ENCODE measurements around the gene CASQ2. TPM values are rescaled to one million over a fixed set of nuclear protein-coding genes. Genes with fewer than 3 reads are reported as not detected.

CASQ2 gene
- total and polyA plus RNA-seq, 2 donors (not counting 1 experiment from before 2014, with no cell fraction given), result not detected

GRCh38 chr1:115660151-115660550, 108.4 kb downstream of the CASQ2 start:
- 96% methylated on average over 4 of the region's 5 CpGs for WGBS (ENCODE audit: insufficient coverage)
- DNase-seq (no peak), ATAC-seq (ENCODE audit: low read depth) (no peak)
- H3K27me3 Mint-ChIP-seq, result no peaks in the 10 kb centered on the region
- no peak overlapping the region for H3K4me3 Mint-ChIP-seq
- Histone ChIP-seq H3K27me3 (replicated peaks in 1 of 4; ENCODE audit: control extremely low read depth in 1 of 4, control insufficient read depth in 3 of 4, insufficient read depth in 4 of 4, low read length in 3 of 4) (no peaks in the 10 kb centered on the region), H3K9me3 (ENCODE audit: control extremely low read depth in 1 of 3, control insufficient read depth in 2 of 3, insufficient read depth in 1 of 3, low read length in 2 of 3) (no peaks in the 10 kb centered on the region), H3K4me2 (replicated peaks; ENCODE audit: low read depth, low read length, poor library complexity, severe bottlenecking) (no peak overlapping the region), H3K4me1 (ENCODE audit: control insufficient read depth in 2 of 2, insufficient read depth in 2 of 2, low read length in 2 of 2) (no peaks in the 10 kb centered on the region), H3K36me3 (replicated peaks in 1 of 2; ENCODE audit: control extremely low read depth in 1 of 2, control insufficient read depth in 1 of 2, extremely low read depth in 1 of 2, insufficient read depth in 2 of 2, low read length in 1 of 2) (no peaks in the 10 kb centered on the region), H2AFZ (ENCODE audit: insufficient read depth, low read depth, low read length, poor library complexity, severe bottlenecking) (no peak overlapping the region), H3K4me3 (ENCODE audit: control extremely low read depth in 1 of 5, extremely low read depth in 1 of 5, insufficient read depth in 1 of 5, low read depth in 2 of 5, low read length in 4 of 5) (no peak overlapping the region), H3K9ac (ENCODE audit: low read length) (no peak overlapping the region), H4K20me1 (ENCODE audit: control insufficient read depth, insufficient read depth, low read length, poor library complexity, severe bottlenecking) (no peaks in the 10 kb centered on the region), H3K79me2 (ENCODE audit: control insufficient read depth, insufficient read depth, low read length) (no peaks in the 10 kb centered on the region), H3K27ac (ENCODE audit: low read length in 2 of 2) (no peak overlapping the region)
- TF ChIP-seq, protein P1, sequence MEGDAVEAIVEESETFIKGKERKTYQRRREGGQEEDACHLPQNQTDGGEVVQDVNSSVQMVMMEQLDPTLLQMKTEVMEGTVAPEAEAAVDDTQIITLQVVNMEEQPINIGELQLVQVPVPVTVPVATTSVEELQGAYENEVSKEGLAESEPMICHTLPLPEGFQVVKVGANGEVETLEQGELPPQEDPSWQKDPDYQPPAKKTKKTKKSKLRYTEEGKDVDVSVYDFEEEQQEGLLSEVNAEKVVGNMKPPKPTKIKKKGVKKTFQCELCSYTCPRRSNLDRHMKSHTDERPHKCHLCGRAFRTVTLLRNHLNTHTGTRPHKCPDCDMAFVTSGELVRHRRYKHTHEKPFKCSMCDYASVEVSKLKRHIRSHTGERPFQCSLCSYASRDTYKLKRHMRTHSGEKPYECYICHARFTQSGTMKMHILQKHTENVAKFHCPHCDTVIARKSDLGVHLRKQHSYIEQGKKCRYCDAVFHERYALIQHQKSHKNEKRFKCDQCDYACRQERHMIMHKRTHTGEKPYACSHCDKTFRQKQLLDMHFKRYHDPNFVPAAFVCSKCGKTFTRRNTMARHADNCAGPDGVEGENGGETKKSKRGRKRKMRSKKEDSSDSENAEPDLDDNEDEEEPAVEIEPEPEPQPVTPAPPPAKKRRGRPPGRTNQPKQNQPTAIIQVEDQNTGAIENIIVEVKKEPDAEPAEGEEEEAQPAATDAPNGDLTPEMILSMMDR (IDR thresholded peaks at IDR 0.05), result no peak
- TF ChIP-seq EZH2 (IDR thresholded peaks at IDR 0.05; ENCODE audit: borderline replicate concordance, insufficient read depth, low read depth, low read length, poor library complexity, severe bottlenecking), result no peak
- intact Hi-C loops (cut with micrococcal nuclease), result no loop called here
- ChIA-PET POLR2A (no interaction called here), CTCF (no interaction called here)
- no peaks in the 10 kb centered on the region for H3K9me3 Mint-ChIP-seq (ENCODE audit: insufficient read depth)
- H3K27ac Mint-ChIP-seq, result no peak overlapping the region
- no peaks in the 10 kb centered on the region for H3K4me1 Mint-ChIP-seq

DNA sequence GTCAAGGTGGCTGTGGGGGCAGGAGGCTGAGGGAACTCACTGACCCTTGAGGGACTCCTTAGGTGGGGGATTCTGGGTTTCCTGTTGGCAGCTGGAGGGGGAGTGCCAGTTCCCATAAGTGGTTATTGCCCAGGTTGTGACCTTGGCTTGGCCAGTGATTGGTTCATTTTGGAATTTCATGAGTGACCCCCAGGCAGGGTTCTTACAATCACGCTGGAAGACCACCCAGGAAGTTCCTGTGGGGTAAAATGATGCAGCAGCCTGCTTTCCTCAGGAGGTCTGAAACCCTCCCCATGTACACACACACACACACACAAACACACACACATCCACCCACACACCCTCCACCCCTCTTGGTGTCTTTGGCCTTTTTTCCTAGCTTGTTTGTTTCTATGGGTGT, 109.9 kb downstream of the CASQ2 start:
- no CpG with 5 or more reads among the region's 1 CpG for WGBS (ENCODE audit: insufficient coverage)
- CTCF ChIA-PET, result no interaction called here
- intact Hi-C loops (cut with micrococcal nuclease), result no loop called here

More for the DNA sequence above, 109.9 kb downstream of the CASQ2 start:
- no peak overlapping the region for H2AFZ ChIP-seq (ENCODE audit: insufficient read depth, low read depth, low read length, poor library complexity, severe bottlenecking)
- H3K9me3 Mint-ChIP-seq (ENCODE audit: insufficient read depth), result no peaks in the 10 kb centered on the region
- H3K27ac ChIP-seq (ENCODE audit: low read length in 2 of 2), result no peak overlapping the region
- no peaks in the 10 kb centered on the region for H3K27me3 ChIP-seq (replicated peaks in 1 of 4; ENCODE audit: control extremely low read depth in 1 of 4, control insufficient read depth in 3 of 4, insufficient read depth in 4 of 4, low read length in 3 of 4)
- H3K79me2 ChIP-seq (ENCODE audit: control insufficient read depth, insufficient read depth, low read length), result no peaks in the 10 kb centered on the region
- H3K9ac ChIP-seq (ENCODE audit: low read length), result no peak overlapping the region
- no peak overlapping the region for H3K27ac Mint-ChIP-seq
- H3K9me3 ChIP-seq (ENCODE audit: control extremely low read depth in 1 of 3, control insufficient read depth in 2 of 3, insufficient read depth in 1 of 3, low read length in 2 of 3), result no peaks in the 10 kb centered on the region
- no peak overlapping the region for H3K4me2 ChIP-seq (replicated peaks; ENCODE audit: low read depth, low read length, poor library complexity, severe bottlenecking)
- H3K4me3 Mint-ChIP-seq, result no peak overlapping the region
- TF ChIP-seq EZH2 (IDR thresholded peaks at IDR 0.05; ENCODE audit: borderline replicate concordance, insufficient read depth, low read depth, low read length, poor library complexity, severe bottlenecking), result no peak
- TF ChIP-seq, protein P1 (IDR thresholded peaks at IDR 0.05), result no peak
- ATAC-seq (ENCODE audit: low read depth), result no peak
- DNase-seq, result no peak
- H3K4me3 ChIP-seq (ENCODE audit: control extremely low read depth in 1 of 5, extremely low read depth in 1 of 5, insufficient read depth in 1 of 5, low read depth in 2 of 5, low read length in 4 of 5), result no peak overlapping the region
- H3K4me1 Mint-ChIP-seq, result no peaks in the 10 kb centered on the region
- H3K4me1 ChIP-seq (ENCODE audit: control insufficient read depth in 2 of 2, insufficient read depth in 2 of 2, low read length in 2 of 2), result no peaks in the 10 kb centered on the region
- POLR2A ChIA-PET, result no interaction called here
- H4K20me1 ChIP-seq (ENCODE audit: control insufficient read depth, insufficient read depth, low read length, poor library complexity, severe bottlenecking), result no peaks in the 10 kb centered on the region
- no peaks in the 10 kb centered on the region for H3K27me3 Mint-ChIP-seq
- H3K36me3 ChIP-seq (replicated peaks in 1 of 2; ENCODE audit: control extremely low read depth in 1 of 2, control insufficient read depth in 1 of 2, extremely low read depth in 1 of 2, insufficient read depth in 2 of 2, low read length in 1 of 2), result no peaks in the 10 kb centered on the region
